Measurements from ENCODE around the gene ZWILCH. TPM values are rescaled to one million over a fixed set of nuclear protein-coding genes. Genes with fewer than 3 reads are reported as not detected.

Gene ZWILCH
- total and polyA plus RNA-seq, 8 donors = 1.2 to 4.3 (median 3.1) TPM

DNA sequence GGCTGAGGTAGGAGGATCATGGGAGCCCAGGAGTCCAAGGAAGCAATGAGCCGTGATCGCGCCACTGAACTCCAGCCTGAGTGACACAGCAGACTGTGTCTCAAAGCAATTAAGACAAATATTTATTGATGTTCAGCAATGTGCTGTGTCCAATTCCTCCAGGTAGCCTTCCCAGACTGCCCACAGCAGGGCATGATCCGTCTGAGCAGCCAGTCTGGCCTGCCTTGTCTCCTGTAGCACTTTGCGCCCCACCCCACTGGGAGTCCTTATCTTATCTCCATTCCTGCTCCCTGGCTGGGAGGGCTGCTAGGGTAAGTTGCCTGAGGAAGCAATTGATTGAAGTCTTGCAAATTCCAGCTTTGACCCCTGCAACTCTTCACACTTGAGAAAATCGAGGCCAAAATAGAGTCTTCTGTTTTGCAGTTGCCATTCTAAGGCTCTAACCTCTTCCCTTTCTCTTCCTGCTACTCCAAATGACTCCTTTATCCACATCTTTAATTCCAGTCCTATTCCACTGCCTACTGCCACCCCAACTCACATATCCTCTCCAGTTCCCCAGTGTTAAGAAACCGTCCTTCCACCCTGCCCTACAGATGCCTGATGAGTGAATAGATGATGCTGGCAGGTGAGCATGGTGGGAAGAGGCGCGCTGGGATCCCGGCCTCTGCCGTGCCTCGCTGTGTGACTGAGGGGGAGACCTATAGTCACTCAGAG, 87.5 kb downstream of the ZWILCH start:
- 79 to 82% methylated on average over 12 of the region's 12 CpGs for WGBS, 2 donors
- ATAC-seq = peak in 1 of 4 donors; percentile 48
- no peak overlapping the region for H3K27ac ChIP-seq
- no peaks in the 10 kb centered on the region for H3K36me3 ChIP-seq
- H3K4me3 ChIP-seq = no peak overlapping the region
- no peaks in the 10 kb centered on the region for H3K4me1 ChIP-seq
- intact Hi-C loops (cut with DNase I) = no loop called here
- H3K27me3 ChIP-seq = no peaks in the 10 kb centered on the region
- FAIRE-seq = no peak
- TF ChIP-seq, protein P1, sequence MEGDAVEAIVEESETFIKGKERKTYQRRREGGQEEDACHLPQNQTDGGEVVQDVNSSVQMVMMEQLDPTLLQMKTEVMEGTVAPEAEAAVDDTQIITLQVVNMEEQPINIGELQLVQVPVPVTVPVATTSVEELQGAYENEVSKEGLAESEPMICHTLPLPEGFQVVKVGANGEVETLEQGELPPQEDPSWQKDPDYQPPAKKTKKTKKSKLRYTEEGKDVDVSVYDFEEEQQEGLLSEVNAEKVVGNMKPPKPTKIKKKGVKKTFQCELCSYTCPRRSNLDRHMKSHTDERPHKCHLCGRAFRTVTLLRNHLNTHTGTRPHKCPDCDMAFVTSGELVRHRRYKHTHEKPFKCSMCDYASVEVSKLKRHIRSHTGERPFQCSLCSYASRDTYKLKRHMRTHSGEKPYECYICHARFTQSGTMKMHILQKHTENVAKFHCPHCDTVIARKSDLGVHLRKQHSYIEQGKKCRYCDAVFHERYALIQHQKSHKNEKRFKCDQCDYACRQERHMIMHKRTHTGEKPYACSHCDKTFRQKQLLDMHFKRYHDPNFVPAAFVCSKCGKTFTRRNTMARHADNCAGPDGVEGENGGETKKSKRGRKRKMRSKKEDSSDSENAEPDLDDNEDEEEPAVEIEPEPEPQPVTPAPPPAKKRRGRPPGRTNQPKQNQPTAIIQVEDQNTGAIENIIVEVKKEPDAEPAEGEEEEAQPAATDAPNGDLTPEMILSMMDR (IDR thresholded peaks at IDR 0.05) = no peak
- no peaks in the 10 kb centered on the region for H3K9me3 ChIP-seq
- DNase-seq = no peak

DNA sequence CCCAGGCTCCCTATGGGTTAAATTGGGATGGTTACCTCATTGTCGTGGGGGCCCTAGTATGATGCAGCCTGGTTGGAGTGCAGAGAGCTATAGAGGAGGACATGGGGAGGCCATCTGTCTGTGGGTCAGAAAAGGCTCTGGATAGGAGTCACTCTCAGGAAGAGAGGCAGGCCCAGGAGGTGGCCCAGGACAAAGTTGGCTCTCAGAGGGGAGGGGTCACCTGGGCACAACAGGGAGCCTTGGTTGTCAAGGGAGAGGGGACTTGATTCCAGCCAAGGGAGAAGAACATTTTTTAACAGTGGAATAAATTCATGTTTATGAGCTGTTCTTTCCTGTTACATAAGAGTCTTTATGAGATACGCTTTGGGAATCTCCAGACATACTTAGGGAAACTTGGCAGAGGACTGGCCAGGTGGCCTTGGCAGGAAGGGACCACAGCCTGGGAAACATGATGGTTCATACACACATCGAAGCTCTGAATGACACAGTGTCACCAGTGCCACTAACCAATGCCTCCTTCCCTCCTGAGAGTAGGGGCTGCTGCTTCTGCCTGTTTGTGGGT, 88.2 kb downstream of the ZWILCH start:
- H3K9me3 ChIP-seq = no peaks in the 10 kb centered on the region
- intact Hi-C loops (cut with DNase I) = no loop called here
- no peaks in the 10 kb centered on the region for H3K27me3 ChIP-seq
- no peak for FAIRE-seq
- H3K4me1 ChIP-seq = no peaks in the 10 kb centered on the region
- 42 to 67% methylated on average over 3 of the region's 3 CpGs for WGBS, 2 donors
- no peaks in the 10 kb centered on the region for H3K36me3 ChIP-seq
- TF ChIP-seq, protein P1 (IDR thresholded peaks at IDR 0.05) = no peak
- no peak overlapping the region for H3K27ac ChIP-seq
- H3K4me3 ChIP-seq = no peak overlapping the region
- no peak for DNase-seq
- ATAC-seq = no peak

DNA sequence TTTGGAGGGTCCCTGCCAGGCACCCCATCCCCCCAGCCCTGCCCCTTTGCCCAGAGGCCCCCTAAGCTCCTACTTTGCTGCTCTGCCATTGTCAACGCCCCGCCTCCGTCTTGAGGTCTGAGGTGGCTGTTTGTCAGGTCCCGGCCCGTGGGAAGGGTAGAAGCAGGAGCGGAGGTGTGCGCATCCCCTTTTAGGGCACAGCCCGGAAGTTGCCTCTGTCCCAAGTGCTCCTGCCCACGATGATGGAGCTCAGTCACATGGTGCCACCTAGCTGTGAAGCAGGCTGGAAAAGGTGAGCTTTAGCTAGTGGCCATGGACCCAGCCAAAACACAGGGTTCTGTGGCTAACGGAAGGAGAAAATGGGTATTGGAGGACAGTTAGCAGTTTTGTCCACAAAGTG, 89.2 kb downstream of the ZWILCH start:
- Histone ChIP-seq H3K27ac (no peak overlapping the region), H3K36me3 (no peaks in the 10 kb centered on the region), H3K4me1 (no peaks in the 10 kb centered on the region), H3K9me3 (no peaks in the 10 kb centered on the region), H3K27me3 (no peaks in the 10 kb centered on the region), H3K4me3 (no peak overlapping the region)
- FAIRE-seq (no peak), ATAC-seq (no peak), DNase-seq (no peak)
- intact Hi-C loops (cut with DNase I) = no loop called here
- 80 to 85% methylated on average over 10 of the region's 10 CpGs for WGBS, 2 donors
- TF ChIP-seq, protein P1 (IDR thresholded peaks at IDR 0.05) = no peak

DNA sequence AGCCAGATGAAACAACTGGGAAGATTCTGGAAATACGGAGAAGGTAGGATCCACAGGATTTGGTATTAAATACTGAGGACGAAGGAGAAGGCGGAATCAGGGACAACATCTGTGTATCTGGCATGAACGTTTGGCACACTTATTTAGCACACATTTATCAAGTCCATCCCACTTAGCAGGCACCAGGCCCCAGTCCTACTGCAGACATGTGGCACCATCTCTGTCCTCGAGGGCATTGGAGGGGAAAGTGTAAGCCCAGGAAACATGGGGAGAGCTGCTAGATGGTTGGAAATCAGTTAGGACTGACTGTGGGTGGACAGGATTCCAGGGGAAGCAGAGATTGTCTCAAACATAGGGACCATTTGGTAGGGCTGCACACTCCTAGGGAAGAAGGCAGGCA, 89.7 kb downstream of the ZWILCH start:
- TF ChIP-seq, protein P1 (IDR thresholded peaks at IDR 0.05) = no peak
- 68 to 74% methylated on average over 5 of the region's 5 CpGs for WGBS, 2 donors
- ATAC-seq = no peak
- no peak overlapping the region for H3K27ac ChIP-seq
- DNase-seq = no peak
- no peak for FAIRE-seq
- H3K36me3 ChIP-seq = no peaks in the 10 kb centered on the region
- H3K4me1 ChIP-seq = no peaks in the 10 kb centered on the region
- intact Hi-C loops (cut with DNase I) = no loop called here
- no peaks in the 10 kb centered on the region for H3K9me3 ChIP-seq
- no peaks in the 10 kb centered on the region for H3K27me3 ChIP-seq
- H3K4me3 ChIP-seq = no peak overlapping the region

DNA sequence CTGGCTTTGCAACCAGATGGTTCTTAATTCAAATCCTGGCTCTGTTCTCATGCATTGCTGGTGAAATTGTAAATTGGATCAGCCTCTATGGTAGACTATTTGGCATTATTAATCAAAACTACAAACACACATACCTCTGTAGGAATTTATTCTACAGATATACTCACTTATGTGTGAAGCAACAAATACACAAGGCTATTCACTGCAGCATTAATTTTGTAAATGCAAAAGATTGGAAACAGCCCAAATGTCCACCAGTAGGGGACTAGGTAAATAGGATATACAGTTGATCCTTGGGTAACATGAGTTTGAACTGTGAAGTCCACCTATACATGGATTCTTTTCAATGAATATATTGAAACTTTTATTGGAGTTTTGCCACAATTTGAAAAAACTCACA, 90.2 kb downstream of the ZWILCH start:
- FAIRE-seq (no peak), DNase-seq (no peak), ATAC-seq (no peak)
- Histone ChIP-seq H3K36me3 (no peaks in the 10 kb centered on the region), H3K9me3 (no peaks in the 10 kb centered on the region), H3K4me1 (no peaks in the 10 kb centered on the region), H3K4me3 (no peak overlapping the region), H3K27me3 (no peaks in the 10 kb centered on the region), H3K27ac (no peak overlapping the region)
- TF ChIP-seq, protein P1 (IDR thresholded peaks at IDR 0.05) = no peak
- intact Hi-C loops (cut with DNase I) = no loop called here
